Spleen (tissue), 11 donors: ENCODE results near the gene H1-8. TPM values are rescaled to one million over a fixed set of nuclear protein-coding genes. Genes with fewer than 3 reads are reported as not detected.

ENCODE experiments used
- DNase-seq: peaks from one replicate; pipeline ENCODE4 v3.0.0-alpha.2; 2020
- H3K27ac ChIP-seq, 8 donors: fragments of 200-600 bp; sonication (generic) in 7 of 8; 1 replicate in 4 of 8; 2 replicates in 4 of 8; pipeline versions ENCODE4 v1.5.0 to v1.8.0; 2016 to 2021; ENCODE audit warnings: inconsistent platforms in 4 of 8, mild to moderate bottlenecking in 4 of 8, moderate library complexity in 1 of 8
- H3K27me3 ChIP-seq, 7 donors: fragments of 200-600 bp; sonication (generic) in 6 of 7; replicated peaks in 1 of 7; 1 replicate in 4 of 7; 2 replicates in 3 of 7; pipeline versions ENCODE4 v1.5.0 to v1.8.0; 2016 to 2021; ENCODE audit warnings: inconsistent platforms in 3 of 7, mild to moderate bottlenecking in 1 of 7
- H3K36me3 ChIP-seq, 6 donors: fragments of 200-600 bp; sonication (generic) in 5 of 6; 1 replicate in 4 of 6; 2 replicates in 2 of 6; pipeline versions ENCODE4 v1.5.0 to v1.8.0; 2016 to 2021; ENCODE audit warnings: inconsistent platforms in 2 of 6
- H3K4me1 ChIP-seq, 6 donors: fragments of 200-600 bp; sonication (generic) in 5 of 6; 1 replicate in 3 of 6; 2 replicates in 3 of 6; pipeline versions ENCODE4 v1.5.0 to v1.8.0; 2016 to 2021; ENCODE audit warnings: inconsistent platforms in 3 of 6
- H3K4me3 ChIP-seq, 8 donors: fragments of 200-600 bp; sonication (generic) in 7 of 8; 1 replicate in 4 of 8; 2 replicates in 4 of 8; pipeline versions ENCODE4 v1.5.0 to v1.8.0; 2016 to 2021; ENCODE audit warnings: inconsistent platforms in 4 of 8, mild to moderate bottlenecking in 4 of 8, moderate library complexity in 2 of 8
- H3K9me3 ChIP-seq, 8 donors: fragments of 200-600 bp; sonication (generic) in 7 of 8; 1 replicate in 4 of 8; 2 replicates in 4 of 8; pipeline versions ENCODE4 v1.5.0 to v1.8.0; 2016 to 2021; ENCODE audit warnings: inconsistent platforms in 4 of 8
- POLR2A ChIP-seq, 3 donors: fragments of 450-650 bp; IDR thresholded peaks; one replicate each; pipeline ENCODE4 v1.5.1; 2017; ENCODE audit warnings: antibody characterized with exemption in 3 of 3, mild to moderate bottlenecking in 1 of 3
- POLR2AphosphoS5 ChIP-seq, 3 donors: sonication (generic); formaldehyde crosslinking; IDR thresholded peaks; one replicate each; pipeline ENCODE4 v1.5.1; 2017; ENCODE audit warnings: antibody characterized with exemption in 3 of 3
- WGBS, 5 donors: extraction: QIAGEN DNeasy Blood & Tissue Kit in 3 of 5; methylation state at CpG; one replicate each; pipeline versions ENCODE4 v1.1.5 to v1.1.7; 2013 to 2018; 5-methylcytosine and 5-hydroxymethylcytosine counted together
- intact Hi-C: fragments of 100-400 bp; cut with DNase I; formaldehyde crosslinking; loops from one replicate; pipeline ENCODE4 v1.15.0; 2023; ENCODE audit warnings: low total_unique reads
- polyA plus RNA-seq, 3 donors: library from polyadenylated mRNA; stranded (reverse); fragments of 200-250 nt; gene quantifications; one replicate each; pipeline ENCODE4 v1.2.1, GENCODE V29; 2013
- total RNA-seq, 7 donors: library from RNA; depleted of rRNA in 3 of 7; stranded (reverse); fragments of >200 nt in 3 of 7; fragmentation: NEBNext Ultra II Directional in 4 of 7; extraction: Animal tissue kit (Norgen Biotek cat#: 25700) in 4 of 7; gene quantifications; one replicate each; pipeline versions ENCODE4 v1.1.0 to v1.2.1, GENCODE V29; 2016 to 2021
- TF ChIP-seq, protein P1 (sequence below), 11 experiments: fragments of 200-600 bp in 7 of 11; fragments of 450-650 bp in 4 of 11; sonication (generic) in 4 of 11; IDR thresholded peaks in 8 of 11; conservative IDR thresholded peaks in 3 of 11; 1 replicate in 7 of 11; 2 replicates in 4 of 11; pipeline versions ENCODE4 v1.4.0 to v1.8.0; 2016 to 2021; ENCODE audit warnings: antibody characterized with exemption in 11 of 11, inconsistent platforms in 4 of 11, mild to moderate bottlenecking in 1 of 11
- donor health status: healthy with polysubstance abuse.
- donor health status: DM: no; HTN: no; CAD: no; lungs with moderate emphysema.
- donor health status: DM: no; HTN: no; CAD: no.
- donor health status: Bipolar disorder and iron deficiency.
- donor health status: healthy.
- donor health status: DM: no; HTN: no; CAD: no.
- donor health status: DM: yes; HTN: yes; CAD: no.

The H1-8 gene
- total and polyA plus RNA-seq, 10 donors: not detected

DNA sequence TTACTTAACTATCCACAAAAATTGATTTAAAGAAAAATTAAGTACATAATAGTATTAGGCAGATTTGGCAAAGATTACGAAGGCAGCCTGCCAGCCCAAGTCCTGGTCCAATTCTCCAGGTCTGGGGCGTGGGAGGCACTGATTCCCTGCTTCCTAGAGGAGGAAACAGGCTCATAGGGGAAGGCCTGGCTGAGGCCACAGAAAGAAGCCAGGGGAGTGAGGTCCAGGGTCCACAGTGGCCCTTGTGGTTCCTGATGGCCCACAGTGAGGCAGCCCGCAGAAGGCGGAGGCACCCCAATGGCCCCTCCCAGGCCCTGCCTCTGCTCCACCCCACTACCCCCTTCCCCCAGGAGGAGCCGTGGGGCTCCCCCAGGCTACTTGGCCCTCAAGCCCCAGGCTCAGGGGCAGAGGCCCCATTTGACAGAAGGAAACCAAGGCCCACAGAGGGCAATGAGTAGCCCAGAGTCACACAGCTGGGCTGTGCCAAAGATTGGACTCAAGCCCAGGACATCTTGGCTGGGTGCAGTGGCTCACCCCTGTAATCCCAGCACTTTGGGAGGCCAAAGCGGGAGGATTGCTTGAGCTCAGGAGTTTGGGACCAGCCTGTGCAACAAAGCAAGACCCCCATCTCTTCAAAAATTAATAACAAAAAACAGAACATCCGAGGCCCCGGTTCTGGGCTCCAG lies 21.0 kb downstream of the H1-8 start:
- Histone ChIP-seq H3K36me3 (peaks cover 0 to 100% (median 39%) of the 10 kb centered on the region in 6 donors), H3K27ac (peak overlapping the region in 7 of 8 donors; percentile 0 to 79 (median 43)), H3K4me1 (peaks cover 6 to 93% (median 56%) of the 10 kb centered on the region in 6 donors), H3K4me3 (no peak overlapping the region), H3K27me3 (no peaks in the 10 kb centered on the region), H3K9me3 (no peaks in the 10 kb centered on the region)
- 66 to 86% (median 79%) methylated on average over 7 to 8 of the region's 8 CpGs for WGBS, 5 donors
- intact Hi-C loops: no loop called here
- TF ChIP-seq, protein P1, sequence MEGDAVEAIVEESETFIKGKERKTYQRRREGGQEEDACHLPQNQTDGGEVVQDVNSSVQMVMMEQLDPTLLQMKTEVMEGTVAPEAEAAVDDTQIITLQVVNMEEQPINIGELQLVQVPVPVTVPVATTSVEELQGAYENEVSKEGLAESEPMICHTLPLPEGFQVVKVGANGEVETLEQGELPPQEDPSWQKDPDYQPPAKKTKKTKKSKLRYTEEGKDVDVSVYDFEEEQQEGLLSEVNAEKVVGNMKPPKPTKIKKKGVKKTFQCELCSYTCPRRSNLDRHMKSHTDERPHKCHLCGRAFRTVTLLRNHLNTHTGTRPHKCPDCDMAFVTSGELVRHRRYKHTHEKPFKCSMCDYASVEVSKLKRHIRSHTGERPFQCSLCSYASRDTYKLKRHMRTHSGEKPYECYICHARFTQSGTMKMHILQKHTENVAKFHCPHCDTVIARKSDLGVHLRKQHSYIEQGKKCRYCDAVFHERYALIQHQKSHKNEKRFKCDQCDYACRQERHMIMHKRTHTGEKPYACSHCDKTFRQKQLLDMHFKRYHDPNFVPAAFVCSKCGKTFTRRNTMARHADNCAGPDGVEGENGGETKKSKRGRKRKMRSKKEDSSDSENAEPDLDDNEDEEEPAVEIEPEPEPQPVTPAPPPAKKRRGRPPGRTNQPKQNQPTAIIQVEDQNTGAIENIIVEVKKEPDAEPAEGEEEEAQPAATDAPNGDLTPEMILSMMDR (IDR thresholded peaks at IDR 0.05 in 8 of 11, conservative IDR thresholded peaks at IDR 0.05 in 3 of 11): no peak
- TF ChIP-seq POLR2A (IDR thresholded peaks at IDR 0.05) (no peak), POLR2AphosphoS5 (IDR thresholded peaks at IDR 0.05) (no peak)
- no peak for DNase-seq

DNA sequence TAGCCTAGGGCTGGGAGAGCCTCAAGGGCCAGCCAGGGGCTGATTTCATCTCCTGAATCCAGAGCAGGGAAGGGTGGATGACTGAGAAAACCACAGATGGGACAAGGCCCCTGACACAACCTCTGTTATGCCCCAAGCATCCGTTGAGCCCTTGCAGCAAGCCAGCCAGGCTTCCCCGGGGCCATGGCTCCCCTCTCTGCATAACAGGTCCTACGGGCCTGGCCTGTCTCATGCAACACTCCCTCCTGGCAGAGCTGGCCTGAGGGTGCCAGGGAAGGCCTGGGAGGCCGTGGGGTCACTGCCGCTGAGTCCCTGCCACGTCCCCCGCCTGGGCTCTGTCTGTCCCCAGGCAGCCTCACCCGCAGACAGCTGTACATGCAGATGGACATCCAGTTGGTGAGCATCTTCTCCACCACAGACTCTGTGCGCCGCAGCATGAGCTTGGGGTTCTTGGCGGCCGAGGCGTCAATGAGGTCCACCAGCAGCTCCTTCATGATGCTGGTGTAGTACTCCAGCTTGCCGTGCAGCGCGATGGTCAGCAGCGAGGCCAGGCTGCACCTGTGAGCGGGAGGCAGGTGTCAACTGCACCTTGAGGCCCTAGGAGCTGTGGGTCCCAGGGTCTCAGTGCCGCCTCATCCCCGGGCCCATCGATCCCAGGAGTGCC lies 22.1 kb downstream of the H1-8 start:
- no peaks in the 10 kb centered on the region for H3K27me3 ChIP-seq
- peak overlapping the region in 5 of 8 donors; percentile 0 to 79 (median 50) for H3K27ac ChIP-seq
- 89 to 94% (median 92%) methylated on average over 7 to 21 of the region's 21 CpGs for WGBS, 5 donors
- no peak for DNase-seq
- no peak overlapping the region for H3K4me3 ChIP-seq
- intact Hi-C loops: no loop called here
- H3K4me1 ChIP-seq: peaks cover 4 to 82% (median 46%) of the 10 kb centered on the region in 6 donors
- H3K9me3 ChIP-seq: no peaks in the 10 kb centered on the region
- TF ChIP-seq POLR2AphosphoS5 (IDR thresholded peaks at IDR 0.05): peak in 2 of 3 donors; percentile 23 to 50
- TF ChIP-seq, protein P1 (IDR thresholded peaks at IDR 0.05 in 8 of 11, conservative IDR thresholded peaks at IDR 0.05 in 3 of 11): no peak
- peaks cover 0 to 100% (median 40%) of the 10 kb centered on the region in 6 donors for H3K36me3 ChIP-seq

DNA sequence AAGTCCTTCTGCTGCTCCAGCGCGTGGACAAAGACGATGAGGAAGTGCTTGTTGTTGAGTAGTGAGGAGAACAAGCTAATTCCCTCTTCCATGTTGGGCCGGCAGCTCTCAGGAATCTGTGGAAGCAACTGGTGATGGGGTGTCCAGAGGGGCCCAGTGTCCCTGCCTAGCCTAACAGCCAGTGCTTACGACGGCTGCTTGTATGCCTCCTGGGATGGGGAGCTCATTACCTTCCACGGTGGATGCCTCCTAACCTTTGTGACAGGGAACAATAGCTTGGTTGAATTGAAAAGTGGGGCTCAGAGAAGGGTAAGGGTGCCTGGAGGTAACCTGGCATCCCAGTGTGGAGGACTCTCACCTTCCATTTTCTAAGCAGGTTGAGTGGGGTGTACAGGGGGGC lies 22.9 kb downstream of the H1-8 start:
- no peaks in the 10 kb centered on the region for H3K9me3 ChIP-seq
- DNase-seq: no peak
- peaks cover 4 to 74% (median 40%) of the 10 kb centered on the region in 6 donors for H3K4me1 ChIP-seq
- intact Hi-C loops: no loop called here
- H3K4me3 ChIP-seq: no peak overlapping the region
- TF ChIP-seq POLR2A (IDR thresholded peaks at IDR 0.05) (no peak), POLR2AphosphoS5 (IDR thresholded peaks at IDR 0.05) (no peak)
- TF ChIP-seq, protein P1 (IDR thresholded peaks at IDR 0.05 in 8 of 11, conservative IDR thresholded peaks at IDR 0.05 in 3 of 11): no peak
- no peaks in the 10 kb centered on the region for H3K27me3 ChIP-seq
- 94 to 96% (median 96%) methylated on average over 7 of the region's 7 CpGs for WGBS, 5 donors
- peaks cover 0 to 100% (median 46%) of the 10 kb centered on the region in 6 donors for H3K36me3 ChIP-seq
- peak overlapping the region in 1 of 8 donors; percentile 45 for H3K27ac ChIP-seq

DNA sequence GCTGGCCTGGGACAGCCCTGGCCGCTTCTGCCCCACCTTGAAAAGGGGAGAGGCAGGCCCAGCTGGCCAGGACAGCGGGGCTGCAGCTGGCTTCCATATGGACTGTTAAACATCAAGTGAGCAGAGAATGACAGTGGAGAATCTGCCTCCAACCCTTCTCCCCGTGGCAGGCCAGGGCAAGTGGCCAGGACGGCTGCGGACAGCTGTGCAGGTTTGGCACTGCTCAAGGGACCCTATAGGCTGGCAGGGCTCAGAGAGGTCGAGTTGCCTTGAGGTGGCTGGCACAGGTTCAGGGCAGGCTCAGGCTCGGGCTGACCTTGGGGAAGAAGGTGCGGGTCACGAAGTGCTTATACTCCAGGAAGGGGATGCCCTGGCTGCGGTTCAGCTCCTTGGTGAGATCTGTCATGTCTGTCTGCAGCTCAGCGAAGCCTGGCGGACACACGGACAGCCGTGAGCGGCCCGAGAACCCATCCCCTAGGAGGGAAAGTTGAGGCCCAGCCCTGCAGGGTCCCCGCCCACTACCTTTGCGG lies 24.3 kb downstream of the H1-8 start:
- H3K27ac ChIP-seq: peak overlapping the region in 4 of 8 donors; percentile 29 to 45 (median 35)
- TF ChIP-seq POLR2A (IDR thresholded peaks at IDR 0.05) (no peak), POLR2AphosphoS5 (IDR thresholded peaks at IDR 0.05) (peak; percentile 49 to 73 (median 72))
- TF ChIP-seq, protein P1 (IDR thresholded peaks at IDR 0.05 in 8 of 11, conservative IDR thresholded peaks at IDR 0.05 in 3 of 11): no peak
- no peak for DNase-seq
- no peaks in the 10 kb centered on the region for H3K9me3 ChIP-seq
- WGBS, 5 donors: 67 to 83% (median 78%) methylated on average over 17 to 18 of the region's 18 CpGs
- H3K4me3 ChIP-seq: no peak overlapping the region
- H3K4me1 ChIP-seq: peaks cover 0 to 61% (median 31%) of the 10 kb centered on the region in 6 donors
- intact Hi-C loops: no loop called here
- no peaks in the 10 kb centered on the region for H3K27me3 ChIP-seq
- H3K36me3 ChIP-seq: peaks cover 0 to 100% (median 54%) of the 10 kb centered on the region in 6 donors
